GM11168 (cell line): ENCODE results near the gene SLC2A6.

ENCODE experiments used
- in situ Hi-C: fragments of 300-500 bp; cut with MboI; formaldehyde crosslinking; loops from one replicate; pipeline ENCODE4 v1.12.0; 2022; ENCODE audit warnings: low sequenced_read_pairs; ENCODE audit not compliant: unreplicated experiment

The SLC2A6 gene, protein sequence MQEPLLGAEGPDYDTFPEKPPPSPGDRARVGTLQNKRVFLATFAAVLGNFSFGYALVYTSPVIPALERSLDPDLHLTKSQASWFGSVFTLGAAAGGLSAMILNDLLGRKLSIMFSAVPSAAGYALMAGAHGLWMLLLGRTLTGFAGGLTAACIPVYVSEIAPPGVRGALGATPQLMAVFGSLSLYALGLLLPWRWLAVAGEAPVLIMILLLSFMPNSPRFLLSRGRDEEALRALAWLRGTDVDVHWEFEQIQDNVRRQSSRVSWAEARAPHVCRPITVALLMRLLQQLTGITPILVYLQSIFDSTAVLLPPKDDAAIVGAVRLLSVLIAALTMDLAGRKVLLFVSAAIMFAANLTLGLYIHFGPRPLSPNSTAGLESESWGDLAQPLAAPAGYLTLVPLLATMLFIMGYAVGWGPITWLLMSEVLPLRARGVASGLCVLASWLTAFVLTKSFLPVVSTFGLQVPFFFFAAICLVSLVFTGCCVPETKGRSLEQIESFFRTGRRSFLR

DNA sequence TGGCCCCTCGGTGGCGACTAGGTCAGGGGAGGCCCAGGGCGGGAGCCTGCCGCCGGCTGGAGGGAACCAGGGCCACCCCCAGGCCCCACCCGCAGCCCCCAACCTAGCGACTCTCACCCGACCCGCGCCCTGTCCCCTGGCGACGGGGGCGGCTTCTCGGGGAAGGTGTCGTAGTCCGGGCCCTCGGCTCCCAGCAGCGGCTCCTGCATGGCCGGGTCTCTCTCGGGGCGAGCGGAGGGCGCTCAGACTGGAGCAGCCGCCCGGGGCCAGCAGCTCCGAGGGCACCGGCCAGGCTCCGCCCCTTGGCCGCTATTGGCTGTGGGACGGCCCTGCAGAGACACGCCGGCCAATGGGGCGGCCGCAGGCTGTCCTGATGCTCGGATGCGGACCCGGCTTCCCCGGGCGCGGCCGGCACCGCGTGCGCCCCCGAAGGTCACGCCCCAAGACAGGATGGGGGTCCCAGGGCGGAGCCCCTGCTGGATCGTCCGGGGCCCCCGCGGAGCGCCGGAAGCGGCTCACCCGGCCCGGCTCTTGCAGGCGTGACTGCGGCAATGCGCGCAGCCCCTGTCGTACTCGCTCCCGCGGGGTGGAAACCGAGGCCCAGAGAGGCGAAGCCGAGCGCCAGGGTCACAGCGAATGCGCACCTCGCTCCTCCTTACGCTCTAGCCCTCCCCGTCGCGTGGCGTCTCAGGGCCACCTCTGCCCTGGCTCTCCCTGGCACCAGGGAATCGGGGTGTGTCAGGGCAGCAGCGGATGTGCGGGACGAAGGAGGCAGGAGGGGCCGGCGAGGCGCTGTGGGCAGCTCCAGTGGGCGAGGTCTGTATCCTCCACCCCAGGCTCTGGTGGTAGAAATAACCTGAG lies at the start of gene SLC2A6:
Gene SLC2A6, minus strand, starts transcription at position 249 of the 861 bp plus-strand sequence. Its CDS starts 40 bp downstream, at position 209.
- in situ Hi-C loops: loop anchor here (25.0 kb wide), 1 partner anchor 292 kb away; no protein-coding TSS in a partner anchor

GRCh38 chr9:133528001-133528875 lies 49.3 kb upstream of the SLC2A6 start:
- in situ Hi-C loops: loop anchor here (25.0 kb wide), 1 partner anchor 484 kb away; no protein-coding TSS in a partner anchor

DNA sequence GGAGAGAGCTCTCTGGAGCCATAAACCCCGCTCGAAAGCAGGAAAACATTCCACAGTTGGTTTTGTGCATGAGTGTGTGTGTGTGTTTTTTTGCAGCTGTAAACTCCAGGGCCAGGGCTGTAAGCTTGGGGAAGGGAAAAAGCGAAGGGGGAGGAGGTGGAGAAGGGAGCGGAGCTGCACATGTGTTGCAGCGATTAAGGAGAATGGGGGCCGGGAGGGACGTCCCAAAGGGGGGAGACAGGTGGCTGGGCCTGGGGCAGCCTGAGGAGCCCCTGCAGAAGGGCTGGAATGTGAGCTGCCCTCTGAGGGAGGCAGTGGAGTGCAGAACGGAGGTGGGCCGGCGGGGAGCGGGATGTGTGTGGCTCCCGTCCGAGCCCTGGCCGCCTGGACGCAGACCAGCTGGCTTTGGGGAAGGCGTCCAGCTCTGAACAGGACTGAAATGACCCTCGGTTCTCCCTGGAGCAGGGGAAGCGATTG lies 48.6 kb upstream of the SLC2A6 start:
- in situ Hi-C loops: loop anchor here (25.0 kb wide), 1 partner anchor 485 kb away; no protein-coding TSS in a partner anchor

- in situ Hi-C loops: loop anchor here (25.0 kb wide), 1 partner anchor 485 kb away; no protein-coding TSS in a partner anchor
These were observed 47.9 kb upstream of the SLC2A6 start for GRCh38 chr9:133526721-133527321.

DNA sequence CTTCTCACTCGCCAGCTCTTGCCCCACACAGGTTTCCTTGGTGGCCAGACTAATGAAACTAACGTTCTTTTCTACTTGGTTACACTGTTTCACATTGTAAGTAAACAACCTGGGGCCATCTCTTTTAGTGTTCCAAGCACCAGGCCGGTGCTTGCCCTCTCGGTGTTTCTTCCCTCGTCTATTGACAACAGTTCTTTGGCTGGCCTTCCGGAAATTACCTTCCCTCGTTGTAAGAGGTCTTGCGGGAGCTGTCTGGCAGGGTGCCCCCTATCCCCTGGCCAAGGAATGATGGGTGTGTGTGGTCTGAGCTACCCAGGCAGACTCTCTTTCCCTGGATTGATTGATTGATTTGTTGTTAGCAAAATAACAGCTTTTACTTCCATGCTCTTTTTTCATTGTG lies 46.8 kb upstream of the SLC2A6 start:
- in situ Hi-C loops: loop anchor here (25.0 kb wide), 1 partner anchor 487 kb away; no protein-coding TSS in a partner anchor

DNA sequence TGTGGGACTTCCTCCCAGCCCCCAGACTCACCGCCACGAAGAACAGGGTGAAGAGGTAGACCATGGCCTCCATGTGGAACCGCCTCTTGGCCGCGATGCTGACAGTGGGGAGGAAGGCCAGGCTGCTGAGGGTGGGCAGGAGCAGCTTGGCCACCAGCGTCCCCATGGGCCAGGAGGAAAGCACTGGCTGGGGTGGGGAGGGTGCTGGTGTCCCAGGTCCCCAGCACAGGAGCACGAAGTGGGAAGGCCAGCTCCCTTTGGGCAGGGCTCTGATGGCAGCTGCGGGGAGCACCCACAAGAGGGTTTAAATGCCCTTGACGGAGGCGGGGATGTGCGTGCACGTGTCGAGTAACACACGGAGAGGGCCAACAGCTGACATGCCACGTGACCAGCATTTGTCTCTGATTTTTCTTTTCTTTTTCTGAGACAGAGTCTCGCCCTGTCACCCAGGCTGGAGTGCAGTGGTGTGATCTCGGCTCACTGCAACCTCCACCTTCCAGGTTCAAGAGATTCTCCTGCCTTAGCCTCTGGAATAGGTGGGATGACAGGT lies 45.9 kb upstream of the SLC2A6 start, which contains the start of gene MYMK:
Gene MYMK, minus strand, starts transcription at position 281 of the 550 bp plus-strand sequence. Its CDS starts 115 bp downstream, at position 166.
- in situ Hi-C loops: loop anchor here (25.0 kb wide), 1 partner anchor 488 kb away; no protein-coding TSS in a partner anchor

DNA sequence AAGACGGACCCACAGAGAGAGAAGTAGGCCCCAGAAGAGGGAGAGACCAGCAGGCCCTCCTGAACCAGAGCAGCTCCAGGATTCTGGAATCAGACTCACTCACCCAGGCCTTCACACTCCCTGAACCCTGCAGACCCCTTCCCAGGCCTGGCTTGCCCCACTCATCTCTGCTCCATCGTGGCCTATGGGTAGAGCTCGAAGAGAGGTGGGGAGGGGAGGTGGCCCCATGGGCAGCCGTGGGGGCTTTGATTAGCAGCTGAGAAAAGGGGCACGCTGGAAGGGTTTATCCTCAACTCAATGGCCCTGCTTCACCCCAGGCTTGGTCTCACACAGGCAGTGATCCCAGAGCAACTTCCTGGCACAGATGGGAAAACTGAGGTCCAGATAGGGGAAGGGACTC lies 45.2 kb upstream of the SLC2A6 start:
- in situ Hi-C loops: no loop called here

DNA sequence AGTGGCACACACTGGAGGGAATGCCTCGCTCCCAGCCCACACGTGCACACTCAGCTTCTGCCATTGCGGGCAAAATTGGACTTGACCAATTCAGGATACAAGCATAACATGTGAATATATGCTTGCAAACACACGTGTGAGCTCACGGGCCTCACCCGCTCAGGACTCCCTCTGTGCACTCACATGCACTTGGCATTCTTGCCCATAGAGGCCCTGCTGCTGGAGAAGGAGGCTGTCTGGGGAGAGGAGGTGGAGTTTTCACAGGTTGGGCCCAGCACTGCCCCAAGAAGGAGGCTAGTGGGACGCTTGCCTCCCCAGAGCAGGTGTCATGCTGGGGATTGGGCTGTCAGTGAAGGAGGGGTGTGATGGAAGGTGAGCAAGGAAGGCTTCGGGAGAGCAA lies 44.2 kb upstream of the SLC2A6 start:
- in situ Hi-C loops: no loop called here

- in situ Hi-C loops: no loop called here
These were observed 43.4 kb upstream of the SLC2A6 start for GRCh38 chr9:133522073-133522910.

DNA sequence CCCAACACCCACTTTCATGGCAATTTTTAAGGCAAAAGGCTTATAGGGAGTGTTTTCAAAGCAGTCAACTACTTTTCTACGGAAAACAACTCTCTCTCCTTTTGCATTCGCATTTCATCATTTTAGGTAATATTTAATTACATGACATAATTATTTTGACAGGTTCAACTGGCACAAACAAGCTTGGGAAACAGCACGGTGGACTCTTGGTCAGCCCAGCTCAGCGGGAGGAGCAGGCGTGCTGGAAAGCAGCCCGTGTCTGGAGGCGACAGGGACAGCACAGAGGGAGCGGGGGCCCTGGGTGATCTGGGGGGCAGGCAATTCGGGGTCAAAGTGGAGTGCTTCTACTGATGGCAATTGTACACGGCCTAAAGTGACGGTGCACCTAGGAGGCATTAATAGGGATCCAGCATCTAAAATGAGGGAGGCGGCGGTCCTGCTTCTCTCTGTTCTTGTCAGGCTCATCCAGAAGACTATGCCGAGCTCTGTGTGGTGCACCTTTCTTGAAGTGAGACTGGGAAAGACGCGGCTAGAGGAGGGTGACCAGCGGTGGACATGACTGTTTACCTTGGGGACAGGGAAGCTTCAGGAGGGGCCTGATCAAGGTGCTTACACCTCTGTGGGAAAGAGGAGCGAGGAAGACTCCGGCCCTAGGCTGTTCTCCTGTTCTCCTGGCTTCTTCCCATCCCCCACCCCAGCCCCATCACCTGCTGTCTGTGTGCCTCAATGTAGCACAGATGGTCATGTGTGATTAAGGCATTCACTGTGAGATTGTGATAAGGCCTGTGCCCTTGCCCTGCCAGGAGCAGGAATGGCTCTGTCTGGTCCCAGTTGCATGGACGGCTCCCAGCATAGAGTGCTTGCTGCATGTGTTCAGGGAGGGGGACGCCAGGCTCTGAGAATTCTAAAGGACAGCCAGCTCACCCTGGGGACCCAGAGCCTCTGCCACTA lies 42.5 kb upstream of the SLC2A6 start:
- in situ Hi-C loops: no loop called here

GRCh38 chr9:133520121-133520835 lies 41.4 kb upstream of the SLC2A6 start:
- in situ Hi-C loops: no loop called here

- in situ Hi-C loops: no loop called here
These were observed 40.8 kb upstream of the SLC2A6 start for GRCh38 chr9:133519693-133520092.

DNA sequence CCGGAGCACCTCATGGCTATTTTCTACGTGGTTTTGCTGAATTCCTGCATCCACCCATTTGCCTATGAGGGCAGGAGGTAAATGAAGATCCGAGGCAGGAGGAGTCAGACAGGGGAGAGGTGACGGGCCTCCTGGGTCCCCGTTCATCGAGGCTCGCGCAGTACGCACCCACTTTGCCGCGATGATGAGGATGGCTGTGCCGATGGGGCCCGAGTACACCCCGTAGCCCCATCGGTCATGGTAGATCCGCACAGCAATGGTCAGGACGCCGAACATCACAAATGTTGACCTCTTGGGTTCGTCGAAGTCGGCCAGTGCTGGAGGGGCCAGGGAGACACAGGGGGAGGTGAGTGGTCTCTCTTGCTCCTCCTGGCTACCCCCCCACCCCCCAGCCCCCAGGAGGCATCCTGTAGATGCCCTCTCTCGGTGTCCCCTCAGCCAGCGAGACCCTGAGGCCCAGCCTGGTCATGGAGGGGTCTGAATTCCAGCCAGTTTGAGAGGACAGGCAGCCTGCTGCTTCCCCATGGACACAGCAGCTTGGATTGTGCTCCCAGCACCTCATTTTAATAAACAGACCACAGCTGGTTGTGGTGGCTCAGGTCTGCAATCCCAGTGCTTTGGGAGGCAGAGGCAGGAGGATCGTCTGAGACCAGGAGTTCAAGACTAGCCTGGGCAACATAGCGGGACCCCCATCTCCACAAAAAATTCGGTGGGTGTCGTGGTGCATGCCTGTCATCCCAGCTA lies 40.0 kb upstream of the SLC2A6 start:
- in situ Hi-C loops: no loop called here

- in situ Hi-C loops: no loop called here
These were observed 39.3 kb upstream of the SLC2A6 start for GRCh38 chr9:133518200-133518599.

DNA sequence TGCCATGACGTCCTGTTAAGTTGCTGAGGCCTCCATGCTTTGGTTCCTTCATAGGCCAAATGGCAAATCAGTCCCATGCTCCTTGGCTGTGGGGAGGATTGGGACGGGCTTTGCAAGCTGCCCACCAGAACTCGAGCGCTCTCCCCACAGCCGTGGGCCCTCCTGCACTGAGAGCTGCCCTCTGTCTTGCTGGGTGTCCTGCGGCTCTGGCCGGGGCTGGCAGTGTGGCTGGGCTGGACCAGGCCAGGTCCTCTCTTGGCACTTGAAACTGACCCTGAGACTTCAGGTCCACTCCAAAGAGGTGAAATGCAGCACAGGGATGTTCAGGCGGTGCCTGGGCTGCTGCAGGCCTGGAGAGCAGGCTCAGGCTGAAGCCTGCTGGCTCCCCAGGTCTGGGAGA lies 38.8 kb upstream of the SLC2A6 start:
- in situ Hi-C loops: no loop called here
